GM12878 (cell line): Measurements from ENCODE around the gene NCR3LG1. TPM values are rescaled to one million over a fixed set of nuclear protein-coding genes. Genes with fewer than 3 reads are reported as not detected.

Experiments
- CBX3 ChIP-seq: fragments of 200-600 bp; sonication (generic); IDR thresholded peaks from 2 replicates; pipeline ENCODE4 v1.6.1; 2016; ENCODE audit warnings: low read depth, borderline replicate concordance
- HDAC2 ChIP-seq: fragments of 200-600 bp; sonication (generic); IDR thresholded peaks from 2 replicates; pipeline ENCODE4 v1.6.1; 2017
- JUND ChIP-seq: IDR thresholded peaks from 2 replicates; pipeline ENCODE4 v1.6.1; 2012; ENCODE audit warnings: low read depth, mild to moderate bottlenecking, low read length, improper control_type of control experiment, moderate library complexity
- MEF2A ChIP-seq: IDR thresholded peaks from 2 replicates; pipeline ENCODE4 v1.6.1; 2011; ENCODE audit warnings: low read depth, mild to moderate bottlenecking, low read length, moderate library complexity; ENCODE audit not compliant: insufficient read depth
- NKRF ChIP-seq: fragments of 450-650 bp; conservative IDR thresholded peaks from 2 replicates; pipeline ENCODE4 v1.6.1; 2017; ENCODE audit warnings: mild to moderate bottlenecking, moderate library complexity
- POU2F2 ChIP-seq: IDR thresholded peaks from 3 replicates; pipeline ENCODE4 v1.6.1; 2011; ENCODE audit warnings: low read depth, mild to moderate bottlenecking, low read length, borderline replicate concordance
- RAD21 ChIP-seq: IDR thresholded peaks from 2 replicates; pipeline ENCODE4 v1.6.1; 2011; ENCODE audit warnings: mild to moderate bottlenecking, low read depth, low read length, moderate library complexity; ENCODE audit not compliant: insufficient read depth
- RAD51 ChIP-seq: fragments of 450-650 bp; IDR thresholded peaks from 2 replicates; pipeline ENCODE4 v1.6.1; 2016; ENCODE audit warnings: moderate library complexity, mild to moderate bottlenecking, inconsistent platforms
- SMC3 ChIP-seq: IDR thresholded peaks from 2 replicates; pipeline ENCODE4 v1.6.1; 2011; ENCODE audit warnings: low read length, improper control_type of control experiment, borderline replicate concordance
- TARDBP ChIP-seq: IDR thresholded peaks from 2 replicates; pipeline ENCODE4 v1.6.1; 2016; ENCODE audit warnings: borderline replicate concordance
- USF1 ChIP-seq: IDR thresholded peaks from 2 replicates; pipeline ENCODE4 v1.6.1; 2011; ENCODE audit warnings: borderline replicate concordance, low read depth, mild to moderate bottlenecking, moderate library complexity, mixed read lengths, low read length; ENCODE audit not compliant: insufficient read depth; ENCODE audit errors: extremely low read length
- ZBTB11 ChIP-seq: fragments of 450-650 bp; formaldehyde crosslinking; IDR thresholded peaks from 2 replicates; pipeline ENCODE4 v1.5.0; 2022; ENCODE audit warnings: mild to moderate bottlenecking, missing genetic modification characterization
- ZBTB40 ChIP-seq: fragments of 450-650 bp; IDR thresholded peaks from 2 replicates; pipeline ENCODE4 v1.6.1; 2016; ENCODE audit warnings: mild to moderate bottlenecking, moderate library complexity, borderline replicate concordance
- ZNF24 ChIP-seq: fragments of 450-650 bp; IDR thresholded peaks from 2 replicates; pipeline ENCODE4 v1.6.1; 2017; ENCODE audit warnings: antibody characterized with exemption, mild to moderate bottlenecking
- polyA plus RNA-seq, 11 experiments: library from polyadenylated mRNA; depleted of rRNA in 4 of 11; unstranded in 6 of 11; stranded (reverse) in 5 of 11; fragments of >200 nt; fragmentation: Nextera tagmentation in 4 of 11; fragmentation: Illumina TruSeq in 1 of 11; extraction: Ambion mirVana in 4 of 11; extraction: Trizol in 1 of 11; gene quantifications; 1 replicate in 1 of 11; 2 replicates in 10 of 11; pipeline versions ENCODE4 v1.2.1 to v1.2.3, GENCODE V29; 2011 to 2016; ENCODE audit warnings: inconsistent platforms in 2 of 11, missing spikeins in 2 of 11, low read depth in 1 of 11
- total RNA-seq, 4 experiments: library from RNA; depleted of rRNA in 3 of 4; stranded (reverse); fragments of >200 nt in 3 of 4; fragmentation: Illumina TruSeq in 1 of 4; extraction: Trizol in 1 of 4; gene quantifications; 2 replicates each; pipeline versions ENCODE4 v1.2.1 to v1.2.3, GENCODE V29; 2013 to 2021

NCR3LG1 gene
- total and polyA plus RNA-seq, 10 of the 15 experiments (the other 5 are each of a cell fraction or from before 2014, with no cell fraction given) = under 0.01 to 0.18 (median 0.11) TPM; not detected in 2

DNA sequence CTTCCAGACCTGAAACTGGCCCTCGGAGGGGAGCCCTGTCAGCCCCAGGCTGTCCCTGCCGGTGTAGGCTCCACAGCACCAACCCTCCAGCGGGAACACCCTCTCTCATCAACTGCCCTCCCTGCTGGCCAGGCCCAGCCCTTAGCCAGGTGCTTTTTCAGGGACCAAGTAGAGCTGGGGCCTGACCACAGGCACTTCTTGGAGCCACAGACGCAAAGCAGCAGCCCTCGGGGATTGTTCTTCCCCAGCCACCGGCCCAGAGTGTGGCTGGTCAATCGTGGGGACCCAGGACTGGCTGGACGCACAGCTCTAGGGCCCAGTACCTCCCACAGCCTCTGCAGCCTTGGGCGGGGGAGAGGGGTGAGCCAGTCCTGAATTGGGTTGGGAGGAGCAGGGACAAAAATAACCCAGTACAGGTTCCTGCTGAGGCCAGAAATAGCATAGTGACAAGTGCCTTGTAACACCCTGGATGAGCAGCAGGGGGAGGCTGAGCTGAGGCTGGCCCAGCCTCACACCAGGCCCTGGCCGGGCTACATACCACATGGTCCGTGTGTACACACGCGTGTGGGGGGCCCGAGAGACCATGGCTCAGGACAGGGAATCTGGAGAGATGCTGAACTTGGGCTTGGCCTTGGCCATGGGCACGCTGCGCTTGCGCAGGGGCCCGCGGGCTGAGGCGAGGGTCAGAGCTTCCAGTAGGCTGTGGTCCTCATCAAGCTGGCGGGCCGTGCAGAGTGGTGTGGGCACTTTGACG lies 34.9 kb downstream of the NCR3LG1 start (continued):
- TF ChIP-seq RAD21 = peak; percentile 41
- TF ChIP-seq HDAC2 = no peak
- no peak for TF ChIP-seq RAD51
- no peak for TF ChIP-seq ZBTB40
- TF ChIP-seq SMC3 = peak; percentile 57; the same call in 1 of the 2 replicates
- no peak for TF ChIP-seq CBX3
- no peak for TF ChIP-seq ZBTB11 (CRISPR knock-in tag)
- 0 out of 2 replicates have a peak, but pooled peaks have one; percentile 24 for TF ChIP-seq MEF2A
- TF ChIP-seq POU2F2 = no peak
- TF ChIP-seq TARDBP = no peak
- TF ChIP-seq ZNF24 = no peak
- no peak for TF ChIP-seq USF1
- no peak for TF ChIP-seq NKRF
- no peak for TF ChIP-seq JUND
